Endothelial cell of umbilical vein (primary cell): ENCODE measurements around the gene TGIF1. TPM values are rescaled to one million over a fixed set of nuclear protein-coding genes. Genes with fewer than 3 reads are reported as not detected.

ENCODE experiments used
- BruUV-seq: library from RNA; stranded (reverse); fragments of 400-500 nt; replicated peaks from 2 replicates; lab custom pipeline; 2021; lab: Mats Ljungman, UMichigan
- CTCF ChIA-PET: fragments of 300-600, 350-600 bp; sonication (Branson Sonifier 250); formaldehyde crosslinking; loops from one replicate; lab custom pipeline; 2021; ENCODE audit warnings: antibody characterized with exemption, inconsistent platforms; lab: Charles Lee
- POLR2A ChIA-PET: fragments of 300-600, 350-600 bp; sonication (Branson Sonifier 250); formaldehyde crosslinking; loops from one replicate; lab custom pipeline; 2021; ENCODE audit warnings: antibody characterized with exemption, inconsistent platforms; lab: Charles Lee
- DNase-seq: peaks from one replicate; pipeline ENCODE4 v3.0.0-alpha.2; 2011; ENCODE audit warnings: low read depth, low spot score
- FAIRE-seq: peaks from 2 replicates; lab custom pipeline; 2011; peaks lifted over from hg19 to GRCh38; lab: Jason Lieb, UNC
- H2AFZ ChIP-seq: 2 replicates; pipeline ENCODE4 v1.6.0; 2012; ENCODE audit warnings: low read depth, low read length, control low read depth, inconsistent platforms
- H3K27ac ChIP-seq: 2 replicates; pipeline ENCODE4 v1.5.1; 2011; ENCODE audit warnings: low read depth, mild to moderate bottlenecking, control low read depth, low read length, moderate library complexity; ENCODE audit not compliant: insufficient read depth
- H3K27me3 ChIP-seq, 2 experiments: 2 replicates each; pipeline versions ENCODE4 v1.6.0 to v1.6.1; 2011; ENCODE audit warnings: low read length in 2 of 2, mixed read lengths in 1 of 2; ENCODE audit not compliant: control insufficient read depth in 2 of 2, insufficient read depth in 2 of 2
- H3K36me3 ChIP-seq, 2 experiments: 2 replicates in 1 of 2; 3 replicates in 1 of 2; pipeline ENCODE4 v1.5.1; 2011; ENCODE audit warnings: low read length in 2 of 2, mild to moderate bottlenecking in 1 of 2, moderate library complexity in 1 of 2; ENCODE audit not compliant: control insufficient read depth in 2 of 2, insufficient read depth in 2 of 2; ENCODE audit errors: extremely low read depth in 1 of 2
- H3K4me1 ChIP-seq: 3 replicates; pipeline ENCODE4 v1.5.1; 2011; ENCODE audit warnings: mild to moderate bottlenecking, low read length; ENCODE audit not compliant: control insufficient read depth, insufficient read depth; ENCODE audit errors: extremely low read depth
- H3K4me2 ChIP-seq: 2 replicates; pipeline ENCODE4 v1.6.1; 2011; ENCODE audit warnings: low read length, control low read depth, mixed read lengths; ENCODE audit not compliant: insufficient read depth
- H3K4me3 ChIP-seq, 3 experiments: fragments of 200-600 bp in 1 of 3; sonication (generic), shearing (Covaris generic) in 1 of 3; replicated peaks in 1 of 3; 2 replicates each; pipeline ENCODE4 v1.5.1; 2011 to 2016; ENCODE audit warnings: control low read depth in 3 of 3, low read length in 3 of 3, mild to moderate bottlenecking in 2 of 3, inconsistent platforms in 1 of 3, low read depth in 1 of 3, moderate library complexity in 1 of 3; ENCODE audit not compliant: insufficient read depth in 1 of 3
- H3K79me2 ChIP-seq: 2 replicates; pipeline ENCODE4 v1.6.0; 2012; ENCODE audit warnings: low read length, inconsistent platforms; ENCODE audit not compliant: control insufficient read depth, insufficient read depth
- H3K9ac ChIP-seq: replicated peaks from 2 replicates; pipeline ENCODE3; 2011; ENCODE audit warnings: low read length, control low read depth; ENCODE audit not compliant: insufficient read depth; ENCODE audit errors: extremely low read depth
- H3K9me1 ChIP-seq: replicated peaks from 3 replicates; pipeline ENCODE4 v1.6.0; 2011; ENCODE audit warnings: mild to moderate bottlenecking, low read length; ENCODE audit not compliant: control insufficient read depth, insufficient read depth; ENCODE audit errors: extremely low read depth
- H3K9me3 ChIP-seq: replicated peaks from 2 replicates; pipeline ENCODE4 v1.5.1; 2012; ENCODE audit warnings: low read length, inconsistent platforms; ENCODE audit not compliant: control insufficient read depth, insufficient read depth
- H4K20me1 ChIP-seq: replicated peaks from 2 replicates; pipeline ENCODE3; 2011; ENCODE audit warnings: mild to moderate bottlenecking, low read length; ENCODE audit not compliant: control insufficient read depth, insufficient read depth; ENCODE audit errors: extremely low read depth
- MYC ChIP-seq: IDR thresholded peaks from one replicate; pipeline ENCODE4 v1.6.1; 2011; ENCODE audit warnings: mild to moderate bottlenecking, low read depth, low read length
- POLR2A ChIP-seq: IDR thresholded peaks from 2 replicates; pipeline ENCODE4 v1.6.1; 2012; ENCODE audit warnings: low read depth, mild to moderate bottlenecking, control low read depth, low read length
- POLR2AphosphoS5 ChIP-seq: IDR thresholded peaks from 2 replicates; pipeline ENCODE4 v1.6.1; 2012; ENCODE audit warnings: low read depth, mild to moderate bottlenecking, control low read depth, low read length, moderate library complexity; ENCODE audit not compliant: insufficient read depth
- dilution Hi-C: fragments of 300-500 bp; cut with MboI; formaldehyde crosslinking; loops from one replicate; pipeline ENCODE4 v1.15.0; 2019; ENCODE audit warnings: low sequenced_read_pairs; ENCODE audit not compliant: extremely low pct_ligation_motif_present
- intact Hi-C: fragments of 100-400 bp; cut with micrococcal nuclease; formaldehyde crosslinking; loops from one replicate; pipeline ENCODE4 v1.10.0; 2022
- polyA plus RNA-seq, 4 experiments: library from polyadenylated mRNA; depleted of rRNA in 3 of 4; stranded (reverse) in 3 of 4; unstranded in 1 of 4; fragments of >200 nt; gene quantifications; 2 replicates each; pipeline versions ENCODE4 v1.2.1 to v1.2.3, GENCODE V29; 2011 to 2012; ENCODE audit warnings: missing spikeins in 1 of 4
- total RNA-seq: library from RNA; stranded (reverse); gene quantifications from 2 replicates; pipeline ENCODE4 v1.2.3, GENCODE V29; 2021
- TF ChIP-seq, protein P1 (sequence below), 2 donors: IDR thresholded peaks; 1 replicate in 1 of 2; 2 replicates in 1 of 2; pipeline ENCODE4 v1.5.1; 2011; ENCODE audit warnings: low read length in 2 of 2, mild to moderate bottlenecking in 2 of 2, moderate library complexity in 2 of 2, control low read depth in 1 of 2, inconsistent platforms in 1 of 2, low read depth in 1 of 2; ENCODE audit not compliant: insufficient read depth in 1 of 2; ENCODE audit errors: extremely low read depth in 1 of 2
- TF ChIP-seq, protein P2 (sequence below): IDR thresholded peaks from 2 replicates; pipeline ENCODE4 v1.6.1; 2011; ENCODE audit not compliant: insufficient read depth, insufficient read length

TGIF1 gene
- total and polyA plus RNA-seq, 2 donors (not counting 3 experiments of a cell fraction or from before 2014, with no cell fraction given), result 75.6 to 96.6 TPM

DNA sequence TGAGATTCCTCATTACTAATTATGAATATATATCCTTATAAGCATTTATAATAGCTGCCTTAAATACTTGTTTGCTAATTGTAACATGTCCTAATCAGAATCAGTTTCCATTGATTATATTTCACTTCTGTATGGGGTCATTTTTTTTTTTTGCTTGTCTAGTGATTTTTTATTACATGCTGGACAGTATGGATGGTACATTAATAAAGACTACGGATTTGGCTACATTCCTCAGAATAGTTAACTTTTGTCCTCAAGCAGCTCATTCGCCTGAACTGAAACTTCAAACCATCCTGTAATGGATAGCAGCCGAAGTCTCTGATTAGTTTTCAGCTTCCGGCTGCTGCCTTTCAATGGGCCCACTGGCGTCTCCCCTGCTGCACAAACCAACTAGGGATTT is 11.7 kb downstream of the TGIF1 start:
- peaks cover 12 to 24% of the 10 kb centered on the region in 2 experiments for H3K36me3 ChIP-seq
- intact Hi-C loops (no loop called here), dilution Hi-C loops (loop anchor here (25.0 kb wide), 1 partner anchor 199 kb away; the partner anchor contains the start of gene MYL12B)
- TF ChIP-seq POLR2AphosphoS5, result no peak
- TF ChIP-seq, protein P1, sequence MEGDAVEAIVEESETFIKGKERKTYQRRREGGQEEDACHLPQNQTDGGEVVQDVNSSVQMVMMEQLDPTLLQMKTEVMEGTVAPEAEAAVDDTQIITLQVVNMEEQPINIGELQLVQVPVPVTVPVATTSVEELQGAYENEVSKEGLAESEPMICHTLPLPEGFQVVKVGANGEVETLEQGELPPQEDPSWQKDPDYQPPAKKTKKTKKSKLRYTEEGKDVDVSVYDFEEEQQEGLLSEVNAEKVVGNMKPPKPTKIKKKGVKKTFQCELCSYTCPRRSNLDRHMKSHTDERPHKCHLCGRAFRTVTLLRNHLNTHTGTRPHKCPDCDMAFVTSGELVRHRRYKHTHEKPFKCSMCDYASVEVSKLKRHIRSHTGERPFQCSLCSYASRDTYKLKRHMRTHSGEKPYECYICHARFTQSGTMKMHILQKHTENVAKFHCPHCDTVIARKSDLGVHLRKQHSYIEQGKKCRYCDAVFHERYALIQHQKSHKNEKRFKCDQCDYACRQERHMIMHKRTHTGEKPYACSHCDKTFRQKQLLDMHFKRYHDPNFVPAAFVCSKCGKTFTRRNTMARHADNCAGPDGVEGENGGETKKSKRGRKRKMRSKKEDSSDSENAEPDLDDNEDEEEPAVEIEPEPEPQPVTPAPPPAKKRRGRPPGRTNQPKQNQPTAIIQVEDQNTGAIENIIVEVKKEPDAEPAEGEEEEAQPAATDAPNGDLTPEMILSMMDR (IDR thresholded peaks at IDR 0.05; ENCODE audit: extremely low read depth in 1 of 2, insufficient read depth in 1 of 2, low read depth in 1 of 2, low read length in 2 of 2), result no peak
- TF ChIP-seq, protein P2, sequence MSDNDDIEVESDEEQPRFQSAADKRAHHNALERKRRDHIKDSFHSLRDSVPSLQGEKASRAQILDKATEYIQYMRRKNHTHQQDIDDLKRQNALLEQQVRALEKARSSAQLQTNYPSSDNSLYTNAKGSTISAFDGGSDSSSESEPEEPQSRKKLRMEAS, result no peak
- TF ChIP-seq MYC, result no peak
- TF ChIP-seq POLR2A, result no peak
- H4K20me1 ChIP-seq, result no peaks in the 10 kb centered on the region
- no peaks in the 10 kb centered on the region for H3K9me3 ChIP-seq
- ChIA-PET POLR2A (interaction anchor here (0.6 kb wide), 1 partner anchor 12 kb away, joined by 6 read pairs; no protein-coding TSS in a partner anchor), CTCF (interaction anchor here (0.9 to 3.2 kb wide), 7 partner anchors 20 to 533 kb away, joined by 3 to 10 read pairs (median 4); no protein-coding TSS in a partner anchor)
- H2AFZ ChIP-seq, result no peak overlapping the region
- H3K4me3 ChIP-seq, result no peak overlapping the region
- H3K9me1 ChIP-seq, result no peaks in the 10 kb centered on the region
- BruUV-seq, result no TSS peak
- H3K9ac ChIP-seq, result no peak overlapping the region
- peaks cover 29% of the 10 kb centered on the region for H3K79me2 ChIP-seq
- H3K4me2 ChIP-seq, result no peak overlapping the region
- FAIRE-seq, result no peak
- DNase-seq, result no peak
- peaks cover 50% of the 10 kb centered on the region for H3K4me1 ChIP-seq
- no peak overlapping the region for H3K27ac ChIP-seq
- H3K27me3 ChIP-seq, result no peaks in the 10 kb centered on the region
